ENCODE measurements around the gene CGGBP1.

The CGGBP1 gene

GRCh38 chr3:88059380-88060170, 770 bp upstream of the CGGBP1 start:
- no peak for DNase-seq (ENCODE audit: low read depth)
- H3K4me3 ChIP-seq (ENCODE audit: low read depth, low read length) = peak overlapping the region; percentile 67
- TF ChIP-seq CTCF (IDR thresholded peaks at IDR 0.05; ENCODE audit: insufficient read depth, low read depth, low read length, missing control alignments) = no peak

- DNase-seq (ENCODE audit: low read depth) = no peak
- TF ChIP-seq CTCF (IDR thresholded peaks at IDR 0.05; ENCODE audit: insufficient read depth, low read depth, low read length, missing control alignments) = no peak
- H3K4me3 ChIP-seq (ENCODE audit: low read depth, low read length) = peak overlapping the region; percentile 70
These were observed 562 bp downstream of the CGGBP1 start for GRCh38 chr3:88058306-88058580.

- DNase-seq (ENCODE audit: low read depth) = peak; percentile 9
- TF ChIP-seq CTCF (IDR thresholded peaks at IDR 0.05; ENCODE audit: insufficient read depth, low read depth, low read length, missing control alignments) = no peak
- peak overlapping the region; percentile 70 for H3K4me3 ChIP-seq (ENCODE audit: low read depth, low read length)
These were observed 1.0 kb downstream of the CGGBP1 start for GRCh38 chr3:88057630-88058305.

GRCh38 chr3:88046766-88047165, 12.0 kb downstream of the CGGBP1 start:
- no peak for DNase-seq (ENCODE audit: low read depth)
- no peak overlapping the region for H3K4me3 ChIP-seq (ENCODE audit: low read depth, low read length)
- no peak for TF ChIP-seq CTCF (IDR thresholded peaks at IDR 0.05; ENCODE audit: insufficient read depth, low read depth, low read length, missing control alignments)

- TF ChIP-seq CTCF (IDR thresholded peaks at IDR 0.05; ENCODE audit: insufficient read depth, low read depth, low read length, missing control alignments) = no peak
- H3K4me3 ChIP-seq (ENCODE audit: low read depth, low read length) = no peak overlapping the region
- no peak for DNase-seq (ENCODE audit: low read depth)
These were observed 14.4 kb downstream of the CGGBP1 start for GRCh38 chr3:88044411-88044810.

- TF ChIP-seq CTCF (IDR thresholded peaks at IDR 0.05; ENCODE audit: insufficient read depth, low read depth, low read length, missing control alignments) = no peak
- DNase-seq (ENCODE audit: low read depth) = no peak
- no peak overlapping the region for H3K4me3 ChIP-seq (ENCODE audit: low read depth, low read length)
These were observed 17.8 kb downstream of the CGGBP1 start for GRCh38 chr3:88041005-88041404.

All from GM12865 (cell line).